GM12801 (cell line): ENCODE results near the gene GIT2.

ENCODE experiments used
- CTCF ChIP-seq: IDR thresholded peaks from one replicate; pipeline ENCODE4 v1.5.1; 2011; ENCODE audit warnings: control low read depth; ENCODE audit not compliant: insufficient read length; ENCODE audit errors: extremely low read depth

GIT2 gene

GRCh38 chr12:109995361-109995685 is 845 bp downstream of the GIT2 start:
- TF ChIP-seq CTCF: no peak

DNA sequence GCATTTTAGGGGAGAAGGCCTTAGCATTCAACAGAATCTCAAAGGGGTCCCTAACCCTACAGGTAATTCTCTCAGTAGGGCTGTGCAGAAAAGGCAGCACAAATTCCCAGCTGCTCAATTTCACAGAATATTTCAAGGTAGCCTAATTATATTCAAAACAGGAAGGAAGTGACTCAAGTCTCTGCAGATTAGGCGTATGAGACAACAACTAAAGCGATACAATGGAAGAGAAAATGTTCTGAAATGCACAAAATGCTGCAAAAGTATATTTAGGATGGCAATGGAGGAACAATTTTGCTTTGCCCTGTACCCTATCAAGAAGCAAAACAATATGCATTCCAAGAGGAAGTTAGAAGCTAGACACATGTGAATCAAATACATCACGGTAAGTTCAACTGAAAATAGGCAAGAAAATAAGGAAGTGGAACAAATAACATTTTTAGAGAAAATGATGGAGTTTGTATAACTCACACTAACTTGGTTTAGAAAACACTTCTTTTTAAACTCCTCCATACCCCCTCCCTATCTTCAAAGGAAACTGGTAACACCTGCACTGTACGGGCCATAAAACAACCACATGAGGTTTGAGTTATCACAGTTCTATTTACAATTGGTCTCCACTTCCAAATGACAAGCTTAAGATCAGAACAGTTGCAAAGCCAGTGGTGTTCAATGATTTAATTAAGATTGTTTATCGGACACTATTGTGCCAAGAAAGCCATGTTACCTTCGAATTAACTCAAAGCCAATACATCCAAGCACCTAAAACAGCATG is 1.6 kb downstream of the GIT2 start:
- TF ChIP-seq CTCF: no peak

DNA sequence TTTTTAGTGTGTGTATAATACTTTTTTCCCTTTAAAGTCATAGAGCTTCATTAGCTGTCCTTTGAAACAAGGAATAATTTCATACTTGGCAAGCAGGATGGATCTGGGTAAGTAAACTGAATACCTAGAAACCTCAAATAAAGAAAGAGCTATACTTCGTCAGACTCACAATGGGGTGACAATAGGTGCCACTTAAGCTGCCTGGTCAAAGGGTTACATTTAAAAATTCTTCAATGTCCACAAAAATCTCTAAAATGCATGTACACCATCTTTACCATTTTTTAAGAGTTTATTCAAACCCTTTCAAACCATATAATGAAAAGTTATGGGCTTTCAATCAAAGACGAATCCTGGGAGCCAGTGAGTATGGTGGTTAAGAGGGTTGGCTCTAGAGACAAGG is 3.1 kb downstream of the GIT2 start:
- no peak for TF ChIP-seq CTCF

GRCh38 chr12:109991586-109991985 is 4.6 kb downstream of the GIT2 start:
- no peak for TF ChIP-seq CTCF

GRCh38 chr12:109989380-109989779 is 6.8 kb downstream of the GIT2 start:
- no peak for TF ChIP-seq CTCF

GRCh38 chr12:109988903-109989302 is 7.3 kb downstream of the GIT2 start:
- TF ChIP-seq CTCF: no peak

DNA sequence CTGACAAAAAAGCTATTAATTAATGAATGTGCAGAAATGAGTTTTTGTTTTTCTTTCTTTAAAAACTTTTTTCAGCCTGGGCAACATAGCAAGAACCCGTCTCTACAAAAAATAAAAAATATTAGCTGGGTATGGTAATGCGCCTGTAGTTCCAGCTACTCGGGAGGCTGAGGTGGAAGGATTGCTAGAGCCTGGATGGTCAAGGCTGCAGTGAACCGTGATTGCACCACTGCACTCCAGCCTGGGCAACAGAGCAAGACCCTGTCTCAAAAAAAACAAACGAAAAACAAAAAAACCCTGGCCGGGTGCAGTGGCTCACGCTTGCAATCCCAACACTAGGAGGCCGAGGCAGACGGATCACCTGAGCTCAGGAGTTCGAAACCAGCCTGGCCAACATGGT is 7.9 kb downstream of the GIT2 start:
- TF ChIP-seq CTCF: no peak
